ENCODE measurements around the gene PDLIM5. TPM values are rescaled to one million over a fixed set of nuclear protein-coding genes. Genes with fewer than 3 reads are reported as not detected.
A peak's percentile ranks its signal among the peaks of the same experiment; 100 is the strongest.

Gene PDLIM5
- total RNA-seq, 1 donor from 2014 or later, result 71.0 TPM

- no peak for DNase-seq (ENCODE audit: low read depth, low spot score)
- Mint-ChIP-seq H3K4me1 (peaks cover 3% of the 10 kb centered on the region), H3K27me3 (ENCODE audit: low read depth) (no peaks in the 10 kb centered on the region), H3K36me3 (ENCODE audit: low read depth) (no peaks in the 10 kb centered on the region), H3K4me3 (no peak overlapping the region), H3K27ac (ENCODE audit: unreplicated experiment) (no peak overlapping the region), H3K9me3 (no peaks in the 10 kb centered on the region)
- TF ChIP-seq CTCF (conservative IDR thresholded peaks at IDR 0.05), result no peak
Measured at GRCh38 chr4:94695384-94695783, 243.6 kb downstream of the PDLIM5 start.

GRCh38 chr4:94698187-94698586, 246.4 kb downstream of the PDLIM5 start:
- Mint-ChIP-seq H3K36me3 (ENCODE audit: low read depth) (no peaks in the 10 kb centered on the region), H3K27me3 (ENCODE audit: low read depth) (no peaks in the 10 kb centered on the region), H3K27ac (ENCODE audit: unreplicated experiment) (no peak overlapping the region), H3K4me3 (no peak overlapping the region), H3K4me1 (peaks cover 24% of the 10 kb centered on the region), H3K9me3 (no peaks in the 10 kb centered on the region)
- TF ChIP-seq CTCF (conservative IDR thresholded peaks at IDR 0.05), result no peak
- no peak for DNase-seq (ENCODE audit: low read depth, low spot score)

- no peaks in the 10 kb centered on the region for H3K9me3 Mint-ChIP-seq
- no peaks in the 10 kb centered on the region for H3K36me3 Mint-ChIP-seq (ENCODE audit: low read depth)
- H3K4me3 Mint-ChIP-seq, result no peak overlapping the region
- peaks cover 24% of the 10 kb centered on the region for H3K4me1 Mint-ChIP-seq
- DNase-seq (ENCODE audit: low read depth, low spot score), result no peak
- no peaks in the 10 kb centered on the region for H3K27me3 Mint-ChIP-seq (ENCODE audit: low read depth)
- peak overlapping the region; percentile 17 for H3K27ac Mint-ChIP-seq (ENCODE audit: unreplicated experiment)
- TF ChIP-seq CTCF (conservative IDR thresholded peaks at IDR 0.05), result no peak
Measured at GRCh38 chr4:94700298-94700697, 248.6 kb downstream of the PDLIM5 start.

- no peak for TF ChIP-seq CTCF (conservative IDR thresholded peaks at IDR 0.05)
- no peak overlapping the region for H3K27ac Mint-ChIP-seq (ENCODE audit: unreplicated experiment)
- H3K4me1 Mint-ChIP-seq, result peaks cover 24% of the 10 kb centered on the region
- DNase-seq (ENCODE audit: low read depth, low spot score), result no peak
- H3K9me3 Mint-ChIP-seq, result no peaks in the 10 kb centered on the region
- H3K4me3 Mint-ChIP-seq, result no peak overlapping the region
- no peaks in the 10 kb centered on the region for H3K36me3 Mint-ChIP-seq (ENCODE audit: low read depth)
- H3K27me3 Mint-ChIP-seq (ENCODE audit: low read depth), result no peaks in the 10 kb centered on the region
Measured at GRCh38 chr4:94701631-94702300, 250.0 kb downstream of the PDLIM5 start.

GRCh38 chr4:94711635-94712034, 259.9 kb downstream of the PDLIM5 start:
- Mint-ChIP-seq H3K4me3 (no peak overlapping the region), H3K4me1 (no peaks in the 10 kb centered on the region), H3K9me3 (no peaks in the 10 kb centered on the region), H3K36me3 (ENCODE audit: low read depth) (no peaks in the 10 kb centered on the region), H3K27ac (ENCODE audit: unreplicated experiment) (no peak overlapping the region), H3K27me3 (ENCODE audit: low read depth) (no peaks in the 10 kb centered on the region)
- no peak for DNase-seq (ENCODE audit: low read depth, low spot score)
- TF ChIP-seq CTCF (conservative IDR thresholded peaks at IDR 0.05), result no peak

Data from neural crest cell (in vitro differentiated cells).